ENCODE measurements around the gene CNTN5.

- TF ChIP-seq CTCF (IDR thresholded peaks at IDR 0.05) = no peak
- TF ChIP-seq POLR2A (IDR thresholded peaks at IDR 0.05) = no peak
Measured at GRCh38 chr11:99565333-99565732, 544.6 kb downstream of the CNTN5 start.

All from uterus (tissue), 2 donors.